ES-I3 (cell line): ENCODE data around the gene RASSF1.
A peak's percentile ranks its signal among the peaks of the same experiment; 100 is the strongest.

Source experiments
- H3K36me3 ChIP-seq: 2 replicates; pipeline ENCODE4 v1.6.1; 2013; ENCODE audit warnings: mild to moderate bottlenecking, low read length, control low read depth, moderate library complexity; ENCODE audit not compliant: insufficient read depth
- H3K4me1 ChIP-seq: 2 replicates; pipeline ENCODE4 v1.6.1; 2013; ENCODE audit warnings: mild to moderate bottlenecking, control low read depth, low read length; ENCODE audit not compliant: insufficient read depth
- H3K9ac ChIP-seq: 2 replicates; pipeline ENCODE4 v1.6.1; 2013; ENCODE audit warnings: low read depth, mild to moderate bottlenecking, low read length, moderate library complexity
- H3K9me3 ChIP-seq: 2 replicates; pipeline ENCODE4 v1.6.1; 2013; ENCODE audit warnings: mild to moderate bottlenecking, low read length, moderate library complexity; ENCODE audit not compliant: control insufficient read depth, insufficient read depth

Gene RASSF1

DNA sequence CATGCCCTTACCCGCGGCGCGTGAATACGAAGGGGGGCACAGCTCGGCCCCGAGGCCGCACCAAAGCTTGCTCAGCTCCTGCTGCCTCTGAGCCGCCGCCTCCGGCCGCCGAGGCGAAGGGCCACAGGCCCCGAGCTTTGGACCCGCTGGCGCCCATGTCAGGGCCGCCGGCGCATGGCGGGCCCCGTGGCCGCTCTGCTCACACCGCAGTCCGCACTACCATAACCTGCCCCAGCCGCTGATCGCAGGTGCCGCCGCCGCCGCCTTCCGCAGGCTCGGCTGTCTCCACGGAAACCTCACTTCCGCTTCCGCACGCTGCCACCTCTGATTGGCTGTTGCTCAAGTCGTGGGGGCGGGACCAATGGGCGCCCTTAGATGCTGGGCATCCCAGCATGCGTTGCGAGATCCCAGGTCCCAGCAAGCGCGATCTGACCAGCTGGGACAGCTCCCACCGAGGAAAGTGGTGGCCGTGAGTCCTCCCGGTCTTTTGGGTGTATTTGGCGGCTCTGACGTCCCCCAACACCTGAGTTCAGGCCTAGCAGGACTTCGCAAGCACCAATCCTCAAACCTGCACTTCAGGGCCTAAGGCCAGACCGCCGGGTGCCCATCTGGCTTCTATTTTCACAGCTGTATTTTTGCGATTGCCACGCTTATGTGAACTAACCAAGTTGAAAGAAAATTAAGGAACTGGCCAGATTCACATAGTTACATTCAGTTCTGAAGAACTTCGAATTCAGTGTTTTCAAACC is 12.5 kb downstream of the RASSF1 start, which contains the start of gene TUSC2:
TUSC2 (minus strand) TSS at position 281 of the 749 bp plus-strand sequence; CDS start at position 157, 124 bp downstream.
- Histone ChIP-seq H3K9me3 (no peaks in the 10 kb centered on the region), H3K9ac (peak within 1 kb of the TSS; percentile 88), H3K36me3 (no peaks in the 10 kb centered on the region; the same call in none of the 2 replicates), H3K4me1 (peaks cover 8% of the 10 kb centered on the region; the same call in 1 of the 2 replicates)

DNA sequence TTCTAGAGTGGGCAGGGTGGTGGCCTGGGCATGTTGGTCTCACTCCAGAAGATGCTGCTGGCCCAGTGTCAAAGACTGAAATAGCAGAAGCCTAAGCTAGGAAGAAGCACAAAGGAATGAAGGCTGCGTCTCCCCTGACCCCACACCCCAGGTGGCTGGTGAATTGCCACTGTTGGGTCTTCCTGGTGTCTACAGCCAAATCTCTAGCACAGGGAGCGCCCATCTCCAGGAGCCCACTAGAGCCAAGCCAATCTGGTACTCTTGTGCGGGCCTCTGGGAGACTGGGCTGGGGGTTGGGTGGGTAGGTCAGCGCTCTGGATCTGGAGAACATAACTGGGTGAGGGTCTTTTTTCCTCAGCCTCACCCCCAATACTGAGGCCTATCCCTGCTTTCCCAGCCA is 13.5 kb downstream of the RASSF1 start:
- no peaks in the 10 kb centered on the region; the same call in none of the 2 replicates for H3K36me3 ChIP-seq
- H3K9me3 ChIP-seq: no peaks in the 10 kb centered on the region
- peak overlapping the region; percentile 88 for H3K9ac ChIP-seq
- peaks cover 13% of the 10 kb centered on the region; the same call in 1 of the 2 replicates for H3K4me1 ChIP-seq

DNA sequence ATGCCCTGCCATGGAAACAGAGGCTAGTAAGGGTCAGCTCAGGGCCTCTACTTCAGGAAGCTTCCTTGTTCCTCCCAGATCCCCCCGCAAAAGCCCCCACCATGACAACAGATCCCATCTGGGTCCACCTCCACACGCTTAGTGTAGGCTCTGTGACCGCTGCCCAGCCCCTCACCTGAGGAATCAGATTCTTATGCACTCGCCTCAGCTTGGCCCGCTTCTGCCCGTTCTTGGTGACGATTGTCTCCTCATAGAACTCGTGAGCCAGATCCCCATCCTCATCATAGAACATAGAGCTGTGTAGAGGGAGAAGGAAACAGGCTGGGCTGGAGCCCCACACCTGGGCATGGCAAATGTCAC is 14.5 kb downstream of the RASSF1 start:
- Histone ChIP-seq H3K4me1 (peaks cover 13% of the 10 kb centered on the region; the same call in 1 of the 2 replicates), H3K9ac (no peak overlapping the region), H3K36me3 (no peaks in the 10 kb centered on the region; the same call in 1 of the 2 replicates)

DNA sequence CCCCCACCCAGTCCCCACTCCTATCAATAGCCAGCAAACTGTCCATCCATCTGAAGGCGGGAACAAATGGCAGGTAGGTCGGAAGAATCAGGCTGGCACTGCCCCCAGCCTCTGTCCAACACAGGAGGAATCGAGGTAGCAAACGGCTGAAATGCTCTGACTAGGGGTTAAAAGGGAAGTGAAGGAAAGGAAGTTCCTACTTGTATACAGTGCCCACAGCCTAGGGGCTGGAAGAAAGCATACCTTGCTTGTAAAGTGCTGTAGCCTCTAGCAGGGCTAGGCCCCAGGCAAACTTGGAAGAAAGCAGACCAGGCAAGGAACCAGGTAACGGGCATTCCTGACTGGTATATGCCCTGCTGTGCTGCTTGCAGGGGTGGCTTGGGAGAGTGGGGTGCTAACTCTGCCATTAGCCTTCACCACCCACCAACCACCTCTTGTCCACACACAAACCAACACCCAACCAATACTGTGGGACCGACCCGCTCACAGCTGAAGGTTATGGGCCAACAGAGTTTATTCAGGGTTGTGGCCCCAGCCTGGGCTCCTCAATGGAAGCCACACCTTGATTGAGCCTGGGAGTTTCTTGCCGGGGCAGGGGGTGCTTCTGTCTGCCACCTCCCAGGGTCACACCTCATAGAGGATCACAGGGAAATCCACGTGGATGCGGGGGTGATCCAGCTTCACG is 15.0 kb downstream of the RASSF1 start:
- H3K36me3 ChIP-seq: no peaks in the 10 kb centered on the region
- H3K9ac ChIP-seq: no peak overlapping the region
- H3K9me3 ChIP-seq: no peaks in the 10 kb centered on the region
- peaks cover 13% of the 10 kb centered on the region; the same call in 1 of the 2 replicates for H3K4me1 ChIP-seq

More for the DNA sequence above, 14.5 kb downstream of the RASSF1 start:
- H3K9me3 ChIP-seq: no peaks in the 10 kb centered on the region

DNA sequence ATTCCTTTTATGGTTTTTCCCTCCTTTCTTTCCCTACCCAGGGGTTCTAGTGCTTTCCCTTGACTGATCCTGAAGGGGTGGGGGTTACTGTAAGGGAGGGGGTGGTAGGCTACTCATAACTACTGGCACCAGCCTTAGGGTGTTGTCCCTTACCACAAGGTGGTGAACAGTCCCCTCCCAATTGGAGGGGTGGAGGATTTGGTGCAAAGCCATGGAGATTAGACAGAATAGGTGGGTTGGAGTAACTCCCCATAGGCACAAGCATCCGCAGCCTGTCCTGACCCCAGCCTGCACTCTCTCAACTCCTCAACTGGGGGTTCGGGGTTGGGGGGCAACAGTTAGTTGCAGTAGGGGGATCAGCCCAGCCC is 15.5 kb downstream of the RASSF1 start:
- Histone ChIP-seq H3K36me3 (no peaks in the 10 kb centered on the region), H3K4me1 (peaks cover 17% of the 10 kb centered on the region; the same call in 1 of the 2 replicates), H3K9ac (no peak overlapping the region), H3K9me3 (no peaks in the 10 kb centered on the region)

DNA sequence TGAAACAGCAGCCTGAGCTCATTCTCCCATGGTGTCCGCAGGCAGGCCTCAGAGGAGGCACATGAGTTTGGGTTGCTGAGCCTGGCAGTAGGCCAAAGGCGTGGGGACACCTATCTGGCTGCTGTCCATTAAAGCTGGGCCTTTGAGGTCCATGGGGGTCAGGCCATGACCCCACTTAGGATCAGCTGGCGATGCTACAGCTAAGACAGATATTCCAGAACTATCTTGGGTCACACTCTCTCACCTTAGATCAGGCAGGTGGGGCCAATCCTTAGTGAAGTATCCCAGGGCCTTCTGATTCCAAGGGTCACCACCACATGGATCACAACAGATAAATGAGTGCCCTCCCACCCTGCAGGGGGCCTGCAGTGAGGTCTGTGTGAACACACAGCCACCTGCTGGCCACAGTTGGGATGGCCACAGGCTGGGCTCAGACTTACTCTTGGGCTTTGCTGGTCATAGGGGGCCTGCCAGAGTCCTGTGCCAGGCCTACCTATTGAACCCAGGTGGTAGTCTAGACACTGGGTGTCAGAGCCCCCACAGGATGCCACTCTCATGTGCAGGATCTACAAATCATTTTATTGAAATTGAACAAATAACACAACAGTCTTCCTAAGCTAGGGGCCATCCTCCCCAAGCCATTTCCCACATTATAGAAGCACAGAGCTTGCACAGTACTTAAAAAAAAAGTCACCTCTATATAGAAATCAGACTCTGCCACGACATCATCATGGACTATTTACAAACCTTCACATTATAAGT is 16.1 kb downstream of the RASSF1 start:
- peaks cover 22% of the 10 kb centered on the region; the same call in 1 of the 2 replicates for H3K4me1 ChIP-seq
- no peaks in the 10 kb centered on the region for H3K9me3 ChIP-seq
- peaks cover 4% of the 10 kb centered on the region; the same call in 1 of the 2 replicates for H3K36me3 ChIP-seq
- H3K9ac ChIP-seq: no peak overlapping the region

DNA sequence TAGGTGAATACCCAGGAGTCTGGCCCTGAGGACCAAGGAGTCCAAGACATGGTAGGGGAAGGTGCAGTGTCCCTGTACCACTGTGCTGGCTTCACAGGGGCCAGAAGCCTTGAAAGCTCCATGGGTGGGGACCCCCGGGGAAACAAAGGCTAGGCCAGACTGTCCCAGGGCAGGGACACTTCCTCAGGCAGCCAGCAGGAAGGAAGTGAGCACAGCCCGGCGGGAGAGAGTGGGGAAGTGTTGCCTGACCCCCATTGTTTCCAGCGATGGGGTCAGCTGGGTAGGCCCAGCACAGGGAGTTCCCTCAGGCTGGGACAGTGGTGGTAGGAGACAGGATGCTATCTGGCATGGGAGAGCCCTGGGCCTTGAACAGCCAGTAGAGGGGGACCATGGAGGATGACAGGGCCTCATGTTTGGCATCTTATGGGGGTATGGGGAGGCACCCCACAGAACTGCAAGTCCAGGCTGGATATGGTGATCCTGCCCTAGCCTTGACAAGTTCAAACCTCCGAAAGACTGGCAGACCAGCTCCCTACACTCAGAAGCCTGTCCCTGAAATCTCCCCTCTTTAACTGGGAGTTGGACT is 16.9 kb downstream of the RASSF1 start:
- Histone ChIP-seq H3K9me3 (no peaks in the 10 kb centered on the region), H3K4me1 (peaks cover 22% of the 10 kb centered on the region; the same call in 1 of the 2 replicates), H3K9ac (no peak overlapping the region), H3K36me3 (peaks cover 9% of the 10 kb centered on the region)

DNA sequence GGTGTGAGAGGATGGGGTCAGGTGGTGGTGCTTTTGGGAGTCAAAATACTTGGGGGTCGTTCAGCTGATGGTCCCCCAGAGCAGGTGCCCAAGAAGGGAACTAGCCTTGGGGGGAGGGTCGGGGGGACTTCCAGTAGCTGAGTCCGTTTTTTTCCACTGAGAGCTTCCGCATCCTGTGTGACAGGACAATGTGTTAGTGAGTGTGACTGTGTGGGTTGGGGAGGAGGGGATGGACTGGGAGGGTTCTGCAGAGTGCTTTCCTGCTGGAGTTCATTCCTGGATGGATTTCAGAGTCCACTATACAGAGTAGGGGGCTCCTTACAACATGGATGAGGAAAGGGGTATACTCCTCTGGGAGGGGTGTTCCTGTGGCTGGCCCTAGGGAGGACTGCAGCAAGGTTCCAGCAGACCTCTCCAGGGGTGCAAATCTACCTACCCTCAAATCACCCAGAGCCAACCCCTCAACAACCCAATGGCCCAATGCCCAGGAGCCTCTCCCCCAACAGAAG is 17.5 kb downstream of the RASSF1 start:
- Histone ChIP-seq H3K4me1 (peaks cover 22% of the 10 kb centered on the region; the same call in 1 of the 2 replicates), H3K36me3 (peaks cover 9% of the 10 kb centered on the region), H3K9ac (peak overlapping the region; percentile 89; the same call in 1 of the 2 replicates), H3K9me3 (no peaks in the 10 kb centered on the region)

DNA sequence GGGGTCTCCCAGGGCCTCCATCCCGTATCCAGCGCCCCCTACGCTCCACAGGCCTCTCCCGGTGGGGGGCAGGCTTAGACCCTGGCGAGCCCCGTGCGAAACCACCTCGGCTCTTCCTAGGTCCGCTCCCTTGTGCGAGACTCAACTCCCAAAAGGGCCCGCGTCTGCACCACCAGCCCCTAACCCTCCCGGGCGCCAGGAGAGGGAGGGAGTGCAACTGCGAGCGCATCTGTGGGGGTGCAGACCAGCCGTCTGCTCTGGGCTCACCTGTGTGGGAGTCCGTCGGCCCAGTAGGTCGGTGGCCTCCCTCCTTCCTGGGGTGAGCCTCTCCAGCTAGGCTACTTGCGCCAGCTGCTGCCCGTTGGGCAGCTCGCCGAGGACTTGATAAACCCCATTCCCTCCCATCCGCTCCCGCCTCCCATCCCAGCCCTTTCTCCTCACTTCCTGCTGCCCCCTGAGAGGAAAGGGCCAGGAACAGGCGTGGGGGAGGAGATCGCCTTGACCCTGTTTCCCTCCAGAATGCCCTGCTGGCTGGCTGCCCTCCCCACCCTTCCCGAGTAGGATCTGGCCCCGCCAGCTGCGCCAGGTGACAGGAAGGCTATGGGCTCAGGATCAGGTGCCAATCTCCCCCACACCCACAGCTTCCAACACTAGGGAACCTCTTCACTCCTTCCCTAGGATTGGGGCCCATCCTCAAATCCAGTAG is 18.1 kb downstream of the RASSF1 start, which contains the start of gene HYAL2:
HYAL2 (minus strand) TSS at position 360 of the 706 bp plus-strand sequence. CDS start 2,256 bp downstream, outside the sequence.
- H3K36me3 ChIP-seq: peaks cover 9% of the 10 kb centered on the region
- peak within 1 kb of the TSS; percentile 89 for H3K9ac ChIP-seq
- H3K9me3 ChIP-seq: no peaks in the 10 kb centered on the region
- H3K4me1 ChIP-seq: peaks cover 27% of the 10 kb centered on the region; the same call in 1 of the 2 replicates

DNA sequence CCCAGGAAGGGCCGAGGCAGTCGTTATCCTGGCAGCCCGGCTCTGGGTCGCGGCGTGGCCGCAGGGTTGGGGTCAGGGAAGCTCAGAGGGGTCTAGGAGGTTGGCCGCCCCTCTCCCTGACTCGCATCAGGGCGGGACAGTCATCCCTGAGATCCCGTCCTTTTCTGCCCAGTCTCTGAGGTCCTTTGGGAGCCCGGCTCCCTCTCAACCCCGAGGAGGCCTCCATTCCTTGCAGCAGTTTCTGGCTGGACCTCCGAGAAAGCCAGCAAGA is 18.6 kb downstream of the RASSF1 start:
- Histone ChIP-seq H3K9ac (peak overlapping the region; percentile 89), H3K36me3 (peaks cover 9% of the 10 kb centered on the region), H3K9me3 (no peaks in the 10 kb centered on the region), H3K4me1 (peaks cover 32% of the 10 kb centered on the region; the same call in 1 of the 2 replicates)

DNA sequence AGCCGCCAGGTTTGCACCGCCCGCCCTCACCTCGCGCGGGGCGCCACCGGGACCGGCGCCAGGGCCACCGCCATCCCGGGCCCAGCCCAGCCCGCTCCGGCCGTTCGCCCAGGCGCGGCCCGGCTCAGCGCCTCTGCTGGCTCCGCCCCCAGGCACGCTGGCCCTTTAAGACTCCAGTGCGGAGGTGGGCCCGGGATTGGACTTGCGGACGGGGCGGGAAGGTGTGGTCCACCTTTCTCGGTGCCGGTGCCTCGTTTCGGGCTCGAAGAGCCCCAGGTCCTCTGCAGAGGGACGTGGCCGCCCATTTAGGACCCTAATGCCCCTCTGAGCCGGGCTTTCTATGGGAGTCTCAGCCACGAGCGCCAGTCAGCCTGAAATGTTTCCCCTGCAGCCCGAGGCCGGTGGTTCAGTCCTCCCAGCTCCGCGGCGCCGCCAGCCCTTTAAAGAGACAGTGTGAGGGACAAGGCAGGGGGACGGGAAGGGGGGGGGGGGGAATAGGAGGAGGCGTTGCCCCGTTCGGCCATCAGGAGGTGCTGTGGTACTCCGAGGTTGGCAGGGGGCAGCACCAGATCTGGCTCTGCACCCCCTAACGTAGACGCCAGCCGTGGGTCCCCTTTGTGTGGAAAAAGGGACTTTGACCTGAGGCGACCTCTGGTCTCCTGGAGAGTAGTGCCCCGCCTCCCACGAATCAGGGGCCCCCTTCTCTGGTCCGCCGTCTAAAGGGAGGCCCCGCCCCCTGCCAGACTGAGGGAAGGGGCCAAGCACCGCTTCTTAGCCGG is 19.1 kb downstream of the RASSF1 start:
- peaks cover 9% of the 10 kb centered on the region for H3K36me3 ChIP-seq
- no peaks in the 10 kb centered on the region for H3K9me3 ChIP-seq
- H3K4me1 ChIP-seq: peaks cover 33% of the 10 kb centered on the region; the same call in 1 of the 2 replicates
- H3K9ac ChIP-seq: peak overlapping the region; percentile 89

DNA sequence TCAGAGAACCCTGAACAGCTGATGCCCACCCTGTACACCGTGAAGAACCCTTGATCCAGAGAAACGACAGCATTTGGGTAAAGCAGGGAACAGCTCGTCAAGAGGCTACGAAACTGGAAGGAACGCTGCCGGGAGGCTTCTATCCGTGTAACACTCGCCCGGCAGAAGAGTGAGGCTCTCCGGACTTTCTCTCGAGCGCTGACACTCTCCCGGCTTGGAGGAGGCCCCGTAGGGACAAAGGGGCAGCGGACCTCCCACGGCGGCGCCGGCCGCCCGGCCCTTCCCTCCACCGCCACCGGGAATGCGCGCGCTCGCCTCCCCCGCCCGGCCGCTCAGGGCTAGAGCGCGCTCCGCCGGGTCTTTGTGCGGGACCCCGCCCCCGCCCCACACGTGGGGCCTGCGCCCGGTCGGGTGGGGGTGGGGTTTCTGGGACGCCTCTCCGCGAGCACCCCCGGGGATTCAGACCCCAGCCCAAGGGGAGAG is 19.7 kb downstream of the RASSF1 start:
- Histone ChIP-seq H3K4me1 (peaks cover 36% of the 10 kb centered on the region; the same call in 1 of the 2 replicates), H3K9ac (peak overlapping the region; percentile 89), H3K9me3 (no peaks in the 10 kb centered on the region), H3K36me3 (peaks cover 9% of the 10 kb centered on the region)
